GM19328 (cell line): Measurements from ENCODE around the gene IL1RAPL1.

Experiments
- ATAC-seq: cut with Tn5 transposase; IDR thresholded peaks from one replicate; pipeline ENCODE4 v1.9.1; 2021; ENCODE audit warnings: mild to moderate bottlenecking, moderate library complexity; ENCODE audit not compliant: unreplicated experiment

IL1RAPL1 gene

DNA sequence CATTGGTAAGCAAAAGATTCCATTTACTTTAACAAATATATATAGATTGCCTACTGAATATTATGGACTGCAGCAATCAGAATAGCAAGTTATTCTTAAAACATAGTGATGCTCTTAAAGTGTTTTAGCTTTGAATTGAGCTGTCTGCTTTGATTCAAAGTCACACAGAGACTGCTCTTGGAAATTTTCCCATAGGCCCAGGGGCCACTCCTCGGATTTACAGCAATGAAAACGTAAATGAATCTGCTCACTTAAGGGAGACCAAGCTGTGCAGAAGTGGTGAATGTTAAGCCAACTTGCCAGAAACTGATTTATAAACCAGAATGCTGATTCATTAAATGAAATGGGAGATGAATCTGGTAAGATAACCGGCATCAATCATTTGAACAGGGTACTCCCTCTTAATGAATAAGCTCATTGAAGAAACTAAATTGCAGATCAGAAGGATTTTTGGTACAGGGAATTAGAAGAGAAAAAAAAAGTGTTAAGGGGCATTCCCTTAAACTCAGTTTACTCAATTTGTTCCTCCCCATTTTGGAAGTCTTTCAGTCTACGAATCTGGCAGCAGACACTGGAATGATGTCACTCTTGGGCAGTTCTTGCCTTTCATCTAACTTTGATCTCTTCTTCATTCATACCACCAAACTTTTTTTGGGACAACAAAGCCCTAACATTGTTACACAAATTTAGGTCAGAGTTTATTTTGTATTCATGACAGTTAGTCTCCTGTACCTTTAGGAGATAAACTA, 1264.8 kb downstream of the IL1RAPL1 start:
- no peak for ATAC-seq

DNA sequence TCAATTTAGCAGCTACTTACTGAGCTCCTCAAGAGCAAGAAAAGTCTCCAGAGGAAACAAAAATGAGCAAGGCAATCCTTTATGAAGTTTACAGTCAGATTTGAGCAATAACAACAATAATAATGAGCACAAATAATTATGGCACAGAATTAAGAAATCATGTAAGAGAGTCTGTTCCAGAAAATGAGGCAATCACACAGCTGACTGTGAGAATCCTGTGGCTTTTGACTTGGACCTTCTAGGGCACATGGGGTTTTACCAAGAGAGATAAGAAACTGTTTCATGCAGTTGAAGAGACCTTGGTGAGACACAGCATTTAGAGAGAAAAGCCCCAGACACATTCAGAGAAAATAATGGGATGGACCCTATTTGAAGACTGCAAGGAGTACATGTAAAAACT, 1265.5 kb downstream of the IL1RAPL1 start:
- ATAC-seq, result no peak

DNA sequence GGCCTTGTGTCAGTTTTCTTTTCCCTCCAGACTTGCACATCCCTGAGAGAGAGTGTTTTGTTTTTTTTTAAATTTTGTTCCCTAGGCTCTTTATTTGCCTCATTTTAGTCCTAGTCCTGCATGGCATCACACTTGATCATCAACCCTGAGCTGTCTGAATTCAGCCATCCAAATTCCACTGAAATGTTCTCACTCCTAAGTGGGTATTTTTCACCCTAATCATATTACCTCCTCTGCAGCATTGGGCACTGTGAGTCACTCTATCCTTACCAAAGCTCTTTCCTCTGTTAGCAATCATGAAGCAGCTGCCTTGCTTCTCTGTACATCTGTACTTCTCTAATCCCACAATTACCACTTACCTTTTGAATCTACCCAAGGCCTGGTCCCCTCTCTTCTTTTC, 1271.5 kb downstream of the IL1RAPL1 start:
- no peak for ATAC-seq

DNA sequence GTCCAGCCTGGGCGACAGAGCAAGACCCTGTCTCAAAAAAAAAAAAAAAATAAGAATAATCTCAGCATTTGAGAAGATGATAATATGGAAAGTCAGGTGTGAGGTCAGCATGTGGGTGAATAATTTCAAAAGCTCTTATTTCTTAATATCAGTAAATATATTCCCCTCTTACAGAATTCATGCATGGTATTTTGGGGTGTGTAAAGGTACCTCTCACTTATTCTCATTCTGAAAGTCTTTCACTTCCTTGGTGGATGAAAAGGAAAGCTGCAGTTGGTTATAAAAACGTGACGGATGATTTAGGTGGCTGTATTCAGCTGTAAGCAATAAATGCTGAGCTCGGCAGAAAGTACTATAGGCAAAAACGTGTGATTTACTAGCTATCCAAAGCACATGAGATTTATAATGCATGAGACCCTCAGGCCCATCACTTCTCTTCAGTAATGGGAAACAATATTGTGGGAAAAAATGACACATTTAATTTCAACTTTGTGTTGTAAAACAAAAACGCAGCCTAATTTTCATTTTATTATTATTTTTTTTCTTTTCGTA, 1275.0 kb downstream of the IL1RAPL1 start:
- no peak for ATAC-seq

DNA sequence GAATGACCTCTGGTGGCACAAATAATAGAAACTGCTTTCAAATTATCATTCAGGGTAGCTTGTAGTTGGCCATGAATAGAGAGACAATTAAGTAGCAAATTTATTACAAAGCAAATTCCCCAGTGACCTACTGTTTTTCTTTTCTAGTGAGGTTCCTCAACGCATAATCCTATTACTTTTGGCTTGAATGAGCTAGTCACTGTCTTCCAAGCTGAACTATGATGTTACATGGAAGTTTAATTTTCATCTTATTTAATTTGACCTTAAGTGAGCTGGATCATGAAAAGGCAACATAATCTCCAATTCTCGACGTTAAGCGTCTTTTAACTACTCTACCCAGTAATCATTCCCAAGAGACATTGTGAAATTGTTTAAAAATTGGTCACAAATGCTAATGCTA, 1280.7 kb downstream of the IL1RAPL1 start:
- ATAC-seq, result no peak

DNA sequence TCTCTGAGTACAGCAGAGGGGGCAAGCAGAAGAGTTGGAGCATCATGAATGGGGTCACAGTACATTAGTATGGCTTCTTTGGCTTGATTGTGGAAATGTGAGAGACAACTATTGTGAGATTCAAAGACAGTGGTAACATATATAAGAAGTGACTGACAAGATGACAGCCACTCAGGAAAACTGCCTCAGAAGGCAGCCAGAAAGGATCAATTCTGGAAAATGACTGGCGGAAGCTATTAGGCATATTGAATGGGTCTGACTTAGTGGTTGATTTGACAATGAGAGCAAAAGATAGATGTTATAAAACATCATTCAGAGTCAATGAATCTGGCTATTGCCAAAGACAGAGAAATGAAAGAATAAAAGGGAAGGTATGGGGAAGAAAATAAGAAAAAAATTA, 1282.6 kb downstream of the IL1RAPL1 start:
- ATAC-seq, result no peak

DNA sequence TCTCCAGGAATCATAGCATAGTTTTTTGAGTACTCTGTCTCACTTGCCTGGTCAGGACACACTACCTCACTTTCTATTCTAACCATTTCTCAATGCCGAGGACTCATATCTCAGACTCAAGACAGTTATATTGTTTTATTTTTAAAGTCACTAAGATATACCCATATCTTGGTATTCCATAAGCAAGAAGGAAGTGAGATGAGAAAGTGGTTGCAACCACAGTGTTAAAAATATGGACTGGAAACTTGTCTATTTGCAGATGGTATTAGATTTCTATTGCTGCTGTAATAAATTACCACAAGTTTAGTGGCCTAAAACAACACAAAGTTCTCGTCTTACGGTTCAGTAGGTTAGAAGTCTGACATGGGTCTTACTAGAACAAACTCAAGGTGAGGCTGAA, 1283.4 kb downstream of the IL1RAPL1 start:
- ATAC-seq, result peak; percentile 70

DNA sequence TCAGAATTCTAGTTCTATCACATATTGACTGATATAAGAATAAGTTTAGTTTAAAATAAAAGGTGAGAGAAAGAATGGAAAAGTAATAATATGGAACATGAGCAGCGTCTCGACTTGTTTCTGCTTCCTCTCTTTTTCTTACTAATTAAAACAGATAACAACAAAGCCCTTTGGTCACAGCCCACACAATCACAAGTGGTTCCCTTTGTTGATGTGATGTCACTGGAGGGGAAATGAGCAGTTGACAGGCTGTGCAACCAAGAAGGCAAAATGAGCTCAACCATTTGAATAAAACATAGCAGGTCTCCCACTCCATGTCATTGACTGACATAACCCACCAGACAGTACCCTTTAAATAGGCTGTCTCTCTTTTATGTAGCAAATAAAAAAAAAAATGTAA, 1285.6 kb downstream of the IL1RAPL1 start:
- ATAC-seq, result no peak

DNA sequence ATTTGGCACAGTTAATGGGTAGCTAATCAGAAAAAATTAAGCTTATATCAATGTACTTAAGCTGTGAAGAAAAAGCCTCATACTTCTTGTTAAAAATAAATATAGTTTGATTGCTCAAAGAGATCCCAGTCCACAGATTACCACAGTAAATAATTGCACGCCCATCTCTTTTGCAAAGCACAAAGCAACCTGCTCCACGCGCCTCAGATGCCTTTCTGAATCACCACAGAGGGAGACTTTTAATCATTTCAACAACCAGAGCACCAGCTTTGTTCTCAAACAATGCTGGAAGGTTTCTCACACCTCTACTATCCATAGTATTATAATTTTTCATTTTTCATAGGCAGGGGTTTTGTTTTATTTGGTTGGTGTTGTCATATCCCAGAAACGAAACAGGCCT, 1289.5 kb downstream of the IL1RAPL1 start:
- ATAC-seq, result no peak

DNA sequence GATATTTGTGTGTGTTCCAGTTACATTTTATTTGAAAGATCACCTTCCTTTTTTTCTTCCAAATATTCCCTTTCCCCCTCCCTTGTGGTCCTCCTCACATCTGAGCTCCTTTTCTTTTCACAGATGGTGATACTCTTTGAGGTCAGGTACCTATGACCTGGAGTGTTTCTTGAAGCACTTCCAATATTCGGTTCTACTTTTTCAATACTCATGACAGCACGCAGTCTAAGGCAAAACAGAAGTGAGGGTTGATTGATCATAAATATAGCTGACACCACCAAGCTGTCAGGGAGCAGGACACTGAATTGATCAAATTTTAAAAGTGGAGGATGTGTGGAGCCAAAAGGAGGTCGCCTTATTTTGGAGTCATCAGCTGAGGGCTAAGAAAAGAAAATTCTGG, 1293.7 kb downstream of the IL1RAPL1 start:
- no peak for ATAC-seq

DNA sequence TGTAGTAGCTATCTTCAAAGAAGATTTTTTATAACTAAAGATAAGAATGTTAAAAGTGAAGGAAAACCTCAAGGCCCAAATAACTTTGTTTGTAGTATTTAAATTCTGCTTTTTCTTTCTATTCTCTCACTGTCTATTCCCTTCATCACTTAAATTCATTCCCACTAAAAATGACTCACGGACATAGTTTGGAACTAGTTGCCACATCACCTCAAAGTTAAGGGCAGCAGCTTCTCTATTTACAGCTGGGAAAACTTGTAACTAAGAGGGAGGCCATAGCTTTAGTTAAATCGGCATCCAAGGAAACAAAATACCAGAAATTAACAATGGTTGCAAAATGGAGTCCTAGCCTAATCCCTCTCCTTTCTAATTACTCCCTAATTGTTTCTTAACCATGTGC, 1302.8 kb downstream of the IL1RAPL1 start:
- no peak for ATAC-seq

DNA sequence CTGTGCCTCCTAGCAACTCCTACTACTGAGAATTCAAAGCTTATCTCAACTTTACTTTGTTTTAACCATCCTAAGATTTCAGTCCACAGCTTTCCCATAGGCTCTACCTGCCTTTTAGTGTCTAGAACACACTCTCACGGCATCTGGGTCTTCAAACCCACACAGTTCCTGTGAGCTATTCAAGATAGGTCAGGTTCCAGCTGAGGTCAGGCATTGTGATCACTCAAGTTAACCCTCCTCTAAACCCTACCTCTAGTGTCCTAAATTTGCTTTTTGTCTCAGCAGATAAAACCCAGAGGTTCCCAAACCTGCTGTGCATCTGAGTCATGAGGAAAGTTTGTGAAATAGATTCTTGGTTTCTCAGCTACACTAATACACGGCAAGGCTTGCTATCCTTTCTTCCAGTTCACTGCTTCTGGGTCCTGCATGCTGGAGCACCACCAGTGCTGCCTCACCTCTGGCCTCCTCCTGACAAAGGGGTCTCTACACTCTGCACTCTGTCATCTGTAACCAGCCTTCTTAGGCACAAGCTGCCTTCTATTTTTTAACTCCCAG, 1303.5 kb downstream of the IL1RAPL1 start:
- ATAC-seq, result no peak

DNA sequence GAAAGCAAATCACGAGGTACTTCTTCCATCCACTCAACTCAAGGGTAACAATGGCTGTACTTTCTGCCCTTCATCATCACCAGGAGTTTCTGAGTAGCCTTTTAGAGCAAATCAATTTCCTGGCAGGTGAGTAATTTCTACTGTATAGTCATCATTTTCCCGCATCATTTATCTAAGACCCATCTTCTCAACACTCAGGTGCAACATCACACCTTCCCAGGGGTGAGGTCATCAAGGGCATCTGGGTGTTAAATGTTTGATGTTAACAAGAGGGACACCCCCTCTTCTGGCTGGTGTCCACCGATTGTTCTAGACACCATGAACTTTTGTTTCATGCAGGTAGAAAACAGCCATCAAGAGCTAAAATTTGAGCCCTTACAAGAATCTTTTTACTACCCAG, 1314.8 kb downstream of the IL1RAPL1 start:
- ATAC-seq, result no peak

DNA sequence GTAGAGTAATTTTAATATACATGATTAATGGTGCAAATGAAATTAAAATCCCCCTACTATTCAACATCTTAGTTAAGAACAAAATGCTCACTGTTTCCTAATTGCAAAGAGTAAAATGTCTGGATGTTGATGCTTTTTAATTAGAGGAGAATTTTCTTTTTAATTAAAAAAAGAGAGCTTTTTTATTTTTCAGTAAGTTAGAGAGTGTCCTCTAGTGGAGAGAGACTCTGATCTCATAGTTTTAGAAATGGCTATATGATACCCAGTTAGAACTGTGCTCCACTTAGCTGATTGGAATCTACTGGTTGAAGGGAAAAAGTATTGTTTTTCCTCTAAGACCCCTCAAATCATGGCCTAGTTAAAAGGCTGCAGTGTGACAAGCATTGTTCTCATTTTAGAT, 1316.1 kb downstream of the IL1RAPL1 start:
- no peak for ATAC-seq

DNA sequence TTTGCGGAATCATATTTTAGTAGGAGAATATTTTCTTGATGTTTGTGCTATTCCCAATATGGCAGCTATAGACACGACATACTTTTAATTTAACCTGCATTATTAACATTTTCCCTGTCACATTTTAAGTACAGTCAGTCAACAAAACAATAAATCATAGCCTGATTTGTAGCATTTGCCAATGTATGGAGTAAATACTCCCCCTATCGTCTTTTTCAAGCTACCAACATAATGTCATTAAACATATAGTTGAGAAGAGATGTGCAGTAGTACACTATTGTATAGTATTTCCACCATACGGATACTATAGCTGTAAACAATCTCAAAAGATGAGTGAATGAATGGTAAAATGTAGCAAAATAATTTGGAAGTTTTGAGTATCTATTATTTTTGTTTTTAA, 1324.4 kb downstream of the IL1RAPL1 start:
- no peak for ATAC-seq

DNA sequence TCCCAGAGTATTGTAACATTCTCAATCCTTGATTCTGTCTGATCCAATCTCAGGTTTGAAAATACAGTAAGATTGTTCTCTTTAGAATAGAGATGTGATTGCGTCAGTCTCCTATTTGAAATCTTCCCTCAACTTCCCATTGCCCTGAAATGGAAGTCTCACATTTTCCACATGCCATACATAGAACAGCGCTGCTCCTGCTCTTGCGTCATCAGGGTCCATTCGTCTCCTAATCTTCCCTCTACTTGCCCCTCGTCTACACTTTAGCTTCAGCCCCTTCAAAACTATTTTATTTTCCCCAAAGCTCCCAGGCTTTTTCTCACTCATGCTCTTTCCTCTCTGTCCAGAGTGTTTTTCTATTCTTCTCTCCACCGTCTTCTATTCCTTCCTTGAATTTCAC, 1326.4 kb downstream of the IL1RAPL1 start:
- no peak for ATAC-seq

DNA sequence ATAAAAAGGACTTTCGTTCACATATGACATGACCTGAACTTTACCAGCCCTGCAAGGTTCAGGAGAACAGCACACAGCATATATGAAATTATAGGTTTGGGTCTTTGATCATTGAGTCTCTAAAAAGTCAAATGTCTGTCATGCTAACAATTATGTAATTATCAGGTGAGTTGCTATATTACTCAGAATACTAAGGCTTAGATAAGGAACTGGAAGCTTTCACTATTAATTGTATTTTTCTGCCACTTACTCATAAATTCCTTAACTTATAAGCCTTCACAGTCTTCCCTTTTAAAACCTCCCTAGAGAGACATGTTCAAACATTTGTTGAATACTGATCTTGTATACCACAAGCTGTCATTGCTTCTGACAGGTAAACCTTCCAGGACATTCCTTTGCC, 1335.4 kb downstream of the IL1RAPL1 start:
- no peak for ATAC-seq

DNA sequence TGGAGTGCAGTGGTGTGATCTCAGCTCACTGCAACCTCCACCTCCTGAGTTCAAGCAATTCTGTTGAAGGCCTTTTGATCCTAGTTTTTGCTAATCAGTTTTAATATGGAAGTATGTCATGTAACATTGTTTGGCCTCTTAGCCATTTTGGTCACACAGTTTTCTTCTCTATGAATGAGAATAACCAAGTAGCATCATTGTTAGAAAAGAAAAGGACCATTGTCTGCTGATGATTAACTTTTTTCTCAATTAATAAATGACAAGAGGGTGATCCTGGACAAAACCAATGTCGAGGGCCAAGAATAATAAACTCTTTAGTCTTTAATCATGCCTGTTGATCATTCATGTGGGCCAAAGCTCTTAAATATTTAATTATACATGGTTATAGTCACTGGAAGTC, 1338.8 kb downstream of the IL1RAPL1 start:
- ATAC-seq, result no peak

DNA sequence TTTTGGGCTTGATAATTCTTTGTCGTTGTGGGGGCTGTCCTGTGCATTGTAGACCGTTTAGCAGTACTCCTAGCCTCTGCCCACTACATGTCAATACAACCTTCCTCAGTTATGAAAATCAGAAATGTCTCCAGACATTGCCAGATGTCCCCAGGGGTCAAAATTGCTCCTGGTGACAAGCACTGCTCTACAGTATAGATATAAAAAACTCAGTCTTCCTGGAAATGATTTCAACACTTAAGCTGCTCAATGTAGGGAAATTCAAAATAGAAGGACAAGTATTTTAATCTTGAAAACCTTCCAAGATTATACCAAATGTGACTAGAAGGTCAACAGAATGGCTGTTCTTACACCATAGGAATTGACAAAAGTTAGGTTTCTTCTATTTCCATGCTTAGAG, 1339.4 kb downstream of the IL1RAPL1 start:
- ATAC-seq, result no peak

DNA sequence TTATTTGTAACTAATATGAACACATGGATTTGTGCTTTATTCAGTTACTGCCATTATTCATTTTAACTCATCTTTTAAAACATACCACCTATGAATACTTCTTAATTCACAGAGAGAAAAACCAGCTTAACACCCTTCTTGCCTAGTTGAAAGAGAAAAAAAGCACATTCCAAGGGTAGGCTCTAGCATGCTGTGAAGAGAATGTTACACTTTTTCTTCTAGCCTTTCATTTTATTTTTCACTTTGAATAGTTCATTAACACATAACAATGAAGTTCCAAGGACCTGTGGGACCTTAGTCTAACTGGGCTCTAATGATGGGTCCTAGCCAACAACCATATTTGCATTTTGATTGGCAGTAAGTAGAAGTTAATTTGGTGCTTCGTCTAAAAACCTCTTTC, 1348.2 kb downstream of the IL1RAPL1 start:
- ATAC-seq, result no peak

DNA sequence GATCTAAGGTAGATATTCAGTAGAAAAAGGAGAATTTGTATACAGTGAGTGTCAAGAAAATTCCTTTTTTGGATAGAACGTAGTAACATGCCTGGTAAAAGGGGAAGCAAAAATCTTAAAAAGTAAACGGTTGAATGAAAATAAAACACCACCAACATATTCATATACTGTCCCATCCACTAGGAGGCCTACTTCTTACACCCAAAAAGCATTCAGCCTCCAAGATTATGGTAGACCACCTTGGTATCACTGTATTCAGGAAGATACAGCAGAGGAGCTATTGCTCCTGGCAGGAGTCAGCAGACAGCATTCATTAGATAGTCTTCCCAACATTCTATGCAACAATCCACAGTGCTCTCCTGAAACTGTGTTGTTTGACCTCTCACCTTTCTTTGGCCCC, 1353.5 kb downstream of the IL1RAPL1 start:
- no peak for ATAC-seq

DNA sequence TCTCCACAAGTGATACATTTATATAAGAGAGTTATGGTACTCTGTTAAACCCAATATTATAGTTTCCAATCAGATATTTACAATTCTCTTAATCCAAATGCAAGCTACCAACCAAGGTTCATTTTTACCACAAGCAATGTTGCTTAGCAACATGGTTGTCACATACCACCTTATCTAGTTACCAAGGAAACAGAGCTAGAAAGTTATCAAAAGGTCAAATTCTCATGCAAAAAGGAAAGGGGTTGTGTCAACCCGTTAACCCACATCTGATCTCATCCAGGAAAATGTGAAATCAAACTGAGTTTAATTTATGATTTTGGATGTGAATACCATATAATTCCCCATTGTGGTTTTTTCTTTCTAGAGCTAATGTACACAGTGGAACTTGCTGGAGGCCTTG, 1354.0 kb downstream of the IL1RAPL1 start:
- ATAC-seq, result no peak

DNA sequence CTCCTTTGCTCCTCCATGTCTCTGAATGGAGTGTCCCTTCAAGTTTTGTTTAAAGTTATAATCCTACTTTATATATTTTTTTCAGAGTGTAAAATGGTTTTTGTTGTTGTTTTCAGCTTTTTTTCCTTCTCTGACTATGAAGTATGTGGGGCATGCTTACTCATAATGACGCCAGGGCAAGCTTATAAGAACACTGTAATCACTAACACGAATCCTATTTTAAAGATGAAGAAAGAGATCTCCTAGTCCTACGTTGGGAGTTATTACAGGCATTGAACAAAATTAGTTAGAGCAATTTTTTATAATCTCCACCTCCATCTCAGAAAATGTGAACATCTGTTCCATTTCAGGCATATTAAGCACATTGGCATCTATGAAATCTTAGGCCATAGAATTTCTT, 1360.0 kb downstream of the IL1RAPL1 start:
- no peak for ATAC-seq
